ENCODE data around the gene IQCE.

GRCh38 chr7:2517678-2518507 lies 40.9 kb upstream of the IQCE start:
- TF ChIP-seq CTCF (IDR thresholded peaks at IDR 0.05; ENCODE audit: poor library complexity, severe bottlenecking) (no peak), EP300 (conservative IDR thresholded peaks at IDR 0.05; ENCODE audit: poor library complexity, severe bottlenecking) (no peak), EZH2 (IDR thresholded peaks at IDR 0.05; ENCODE audit: borderline replicate concordance, insufficient read depth, low read length, poor library complexity, severe bottlenecking) (no peak), POLR2AphosphoS5 (IDR thresholded peaks at IDR 0.05) (no peak), TAF1 (IDR thresholded peaks at IDR 0.05; ENCODE audit: low read depth) (no peak)

Measured in neural cell (in vitro differentiated cells).